Measurements from ENCODE around the gene TET2. TPM values are rescaled to one million over a fixed set of nuclear protein-coding genes. Genes with fewer than 3 reads are reported as not detected.
A peak's percentile ranks its signal among the peaks of the same experiment; 100 is the strongest.

Gene TET2
- 9.4 TPM for polyA plus RNA-seq (2012; ENCODE audit: insufficient read depth, insufficient read length, low read depth)

GRCh38 chr4:105146276-105147015 lies at the start of gene TET2:
TET2 (plus strand) TSS chr4:105146876; CDS start chr4:105233943, 87,067 bp downstream.
- Histone ChIP-seq H3K9me3 (no peaks in the 10 kb centered on the region), H3K4me1 (no peaks in the 10 kb centered on the region), H3K4me3 (ENCODE audit: low read depth, low read length) (peak within 1 kb of the TSS; percentile 99), H3K36me3 (no peaks in the 10 kb centered on the region), H3K27me3 (no peaks in the 10 kb centered on the region)
- TF ChIP-seq CTCF (IDR thresholded peaks at IDR 0.05; ENCODE audit: low read depth, low read length): no peak
- peak; percentile 86 for DNase-seq

- no peaks in the 10 kb centered on the region for H3K36me3 ChIP-seq
- H3K9me3 ChIP-seq: no peaks in the 10 kb centered on the region
- H3K4me3 ChIP-seq (ENCODE audit: low read depth, low read length): no peak overlapping the region
- no peak for TF ChIP-seq CTCF (IDR thresholded peaks at IDR 0.05; ENCODE audit: low read depth, low read length)
- H3K4me1 ChIP-seq: no peaks in the 10 kb centered on the region
- no peaks in the 10 kb centered on the region for H3K27me3 ChIP-seq
- DNase-seq: no peak
These were observed 44.7 kb upstream of the TET2 start for GRCh38 chr4:105102016-105102415.

- Histone ChIP-seq H3K9me3 (no peaks in the 10 kb centered on the region), H3K4me1 (no peaks in the 10 kb centered on the region), H3K36me3 (no peaks in the 10 kb centered on the region), H3K27me3 (no peaks in the 10 kb centered on the region; the same call in 1 of the 2 replicates), H3K4me3 (ENCODE audit: low read depth, low read length) (no peak overlapping the region)
- no peak for TF ChIP-seq CTCF (IDR thresholded peaks at IDR 0.05; ENCODE audit: low read depth, low read length)
- DNase-seq: no peak
These were observed 40.2 kb upstream of the TET2 start for GRCh38 chr4:105106426-105106825.

GRCh38 chr4:105107095-105107856 lies 39.4 kb upstream of the TET2 start:
- no peak for DNase-seq
- H3K4me3 ChIP-seq (ENCODE audit: low read depth, low read length): no peak overlapping the region
- no peak for TF ChIP-seq CTCF (IDR thresholded peaks at IDR 0.05; ENCODE audit: low read depth, low read length)
- H3K27me3 ChIP-seq: no peaks in the 10 kb centered on the region; the same call in 1 of the 2 replicates
- no peaks in the 10 kb centered on the region for H3K9me3 ChIP-seq
- no peaks in the 10 kb centered on the region for H3K36me3 ChIP-seq
- H3K4me1 ChIP-seq: no peaks in the 10 kb centered on the region

- Histone ChIP-seq H3K27me3 (no peaks in the 10 kb centered on the region; the same call in 1 of the 2 replicates), H3K36me3 (no peaks in the 10 kb centered on the region), H3K9me3 (no peaks in the 10 kb centered on the region), H3K4me3 (ENCODE audit: low read depth, low read length) (no peak overlapping the region), H3K4me1 (no peaks in the 10 kb centered on the region)
- no peak for DNase-seq
- TF ChIP-seq CTCF (IDR thresholded peaks at IDR 0.05; ENCODE audit: low read depth, low read length): no peak
These were observed 37.7 kb upstream of the TET2 start for GRCh38 chr4:105108971-105109370.

- DNase-seq: no peak
- no peak overlapping the region for H3K4me3 ChIP-seq (ENCODE audit: low read depth, low read length)
- no peaks in the 10 kb centered on the region for H3K9me3 ChIP-seq
- TF ChIP-seq CTCF (IDR thresholded peaks at IDR 0.05; ENCODE audit: low read depth, low read length): no peak
- no peaks in the 10 kb centered on the region for H3K36me3 ChIP-seq
- no peaks in the 10 kb centered on the region; the same call in 1 of the 2 replicates for H3K27me3 ChIP-seq
- H3K4me1 ChIP-seq: no peaks in the 10 kb centered on the region
These were observed 34.4 kb upstream of the TET2 start for GRCh38 chr4:105112274-105112673.
